HUDEP-2 (cell line): ENCODE measurements around the gene ZMAT3.
"Not testable (repeated sequence)": the region's sequence is repeated elsewhere in the genome, so short reads cannot be mapped to it uniquely, and the experiment has no call there.

Source experiments
- DNase-seq, 76 experiments: peaks; one replicate each; lab custom pipeline; 2025; ENCODE audit not compliant: unreplicated experiment in 76 of 76; lab: John Stamatoyannopoulos, UW

Gene ZMAT3

GRCh38 chr3:179071323-179072099 lies at the start of gene ZMAT3:
TSS of gene ZMAT3 (minus strand) at chr3:179071809. CDS start at chr3:179067752, 4,057 bp downstream.
- DNase-seq: peak in 71 of 76 experiments; percentile 13 to 76 (median 59)

- DNase-seq: no peak
These were observed 45.2 kb upstream of the ZMAT3 start for GRCh38 chr3:179116816-179117215.

DNA sequence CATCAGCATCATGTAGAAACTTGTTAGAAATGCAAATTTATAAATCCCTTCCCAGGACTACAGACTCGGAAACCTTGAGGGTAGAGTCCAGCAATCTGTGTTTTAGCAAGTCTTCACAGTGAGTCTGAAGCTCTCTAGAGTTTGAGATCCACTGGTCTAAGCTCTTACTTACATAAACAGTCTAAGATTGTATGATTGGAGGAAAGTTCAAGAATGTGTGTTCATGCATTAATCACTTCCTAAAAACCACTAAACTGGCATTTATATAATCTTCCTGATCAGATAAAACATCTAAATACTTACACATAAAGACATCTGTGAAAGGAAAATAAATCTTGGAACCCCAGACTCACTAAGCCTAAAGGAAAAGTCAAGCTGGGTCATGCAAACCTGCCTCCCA lies 43.8 kb upstream of the ZMAT3 start:
- DNase-seq: not testable (repeated sequence)

DNA sequence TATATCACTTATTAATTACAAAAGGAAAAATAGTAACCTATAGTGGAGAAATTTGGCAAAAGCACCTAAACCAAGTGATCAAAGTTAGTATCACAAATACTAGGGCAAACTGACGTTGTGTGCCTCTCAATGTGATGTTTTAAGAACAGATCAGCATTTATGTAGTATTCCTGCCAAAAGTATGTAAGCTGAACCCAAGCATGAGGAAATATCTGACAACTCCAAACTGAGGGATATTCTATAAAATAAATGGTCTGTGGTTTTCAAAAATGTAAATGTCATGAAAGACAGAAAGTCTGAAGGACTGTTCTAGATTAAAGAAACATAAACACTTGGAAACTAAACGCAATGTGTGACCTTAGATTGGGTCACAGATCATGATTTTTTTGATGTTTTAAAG lies 42.3 kb upstream of the ZMAT3 start:
- DNase-seq: no peak

- no peak for DNase-seq
These were observed 36.5 kb upstream of the ZMAT3 start for GRCh38 chr3:179108086-179108485.

- DNase-seq: no peak
These were observed 36.0 kb upstream of the ZMAT3 start for GRCh38 chr3:179107617-179108016.

DNA sequence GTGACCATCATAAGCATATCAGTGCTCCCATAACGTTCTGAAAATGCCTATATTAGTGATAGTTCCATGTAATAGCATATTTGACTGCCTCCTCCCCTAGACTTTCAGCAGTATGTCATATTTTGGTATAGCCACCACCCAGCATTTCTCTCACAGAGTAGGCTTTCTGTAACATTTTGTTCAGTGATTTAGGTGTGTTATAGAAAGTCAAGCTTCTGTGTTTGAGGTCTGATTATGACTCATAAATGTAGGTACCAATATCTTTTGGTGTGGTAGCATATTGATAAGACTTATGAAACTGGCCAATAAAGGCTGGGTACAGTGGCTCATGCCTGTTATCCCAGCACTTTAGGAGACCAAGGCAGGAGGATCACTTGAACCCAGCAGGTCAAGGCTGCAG lies 34.3 kb upstream of the ZMAT3 start:
- DNase-seq: no peak

DNA sequence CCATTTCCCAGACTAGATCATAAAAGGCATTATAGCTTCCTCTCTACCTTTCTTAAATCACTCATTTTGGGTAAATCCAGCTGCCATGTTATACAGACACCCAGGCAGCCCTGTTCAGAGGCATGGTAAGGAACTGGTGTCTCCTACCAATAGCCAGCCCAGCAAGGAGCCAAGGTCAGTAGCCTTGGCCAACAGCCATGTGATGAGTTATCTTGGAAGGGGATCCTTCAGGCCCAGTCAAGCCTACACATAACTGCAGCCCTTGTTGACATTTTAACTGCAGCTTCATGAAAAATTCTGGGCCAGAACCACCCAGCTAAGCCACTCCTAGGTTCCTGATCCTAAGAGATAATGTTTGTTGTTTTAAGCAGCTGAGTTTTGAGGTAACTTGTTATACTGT lies 29.0 kb upstream of the ZMAT3 start:
- DNase-seq: peak in 54 of 76 experiments; percentile 2 to 73 (median 30)

DNA sequence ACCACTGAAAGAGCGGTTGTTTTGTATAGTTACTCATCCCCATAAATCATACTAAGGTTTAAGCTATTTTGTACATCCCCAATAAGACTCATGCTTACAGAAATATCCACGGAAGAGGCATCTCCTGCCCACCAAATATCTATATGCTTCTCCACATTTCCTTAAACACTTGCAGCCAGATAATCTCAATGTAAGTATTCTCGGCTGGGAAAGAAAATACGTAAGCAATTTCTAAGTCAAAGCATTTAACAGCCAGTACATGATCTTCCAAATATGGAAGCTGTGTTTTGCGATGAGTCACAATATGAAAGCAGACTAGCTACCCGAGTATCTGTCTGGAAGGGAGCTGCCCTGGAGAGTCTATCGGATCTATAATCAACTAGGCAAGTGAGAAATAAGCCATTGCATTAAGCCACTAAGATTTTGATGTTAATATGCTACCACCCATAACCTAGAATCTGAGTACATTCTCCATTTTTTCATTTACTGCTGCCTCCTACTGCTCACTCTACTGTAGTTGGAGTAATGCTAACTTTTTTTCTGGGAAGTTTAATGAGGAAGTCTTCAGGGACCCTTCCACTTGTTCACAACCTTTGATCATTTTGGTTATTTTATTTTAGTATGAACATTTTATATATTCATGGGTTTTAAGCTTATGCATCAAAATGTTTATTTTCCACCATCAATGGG lies 26.9 kb upstream of the ZMAT3 start:
- no peak for DNase-seq

- DNase-seq: no peak
These were observed 22.2 kb upstream of the ZMAT3 start for GRCh38 chr3:179093807-179094206.

GRCh38 chr3:179091113-179091512 lies 19.5 kb upstream of the ZMAT3 start:
- DNase-seq: no peak

- DNase-seq: peak in 10 of 76 experiments; percentile 2 to 40 (median 10)
These were observed 16.7 kb upstream of the ZMAT3 start for GRCh38 chr3:179088306-179088705.

DNA sequence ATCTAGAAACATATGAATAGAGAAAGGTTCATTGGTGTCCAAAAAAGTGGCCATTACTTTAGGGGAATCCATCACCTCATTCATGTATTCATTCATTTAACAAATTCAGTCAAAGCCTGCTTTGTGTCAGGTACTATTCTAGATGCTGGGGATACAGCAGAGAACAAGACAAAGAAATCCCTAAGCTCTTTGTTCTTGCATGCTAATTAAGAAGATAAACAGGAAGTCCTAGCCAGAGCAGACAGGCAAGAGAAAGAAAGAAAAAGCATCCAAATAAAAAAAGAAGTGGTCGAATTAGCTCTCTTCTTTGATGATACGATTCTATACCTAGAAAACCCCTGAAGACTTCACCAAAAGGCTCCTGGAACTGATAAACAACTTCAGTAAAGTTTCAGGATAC lies 12.4 kb upstream of the ZMAT3 start:
- no peak for DNase-seq

DNA sequence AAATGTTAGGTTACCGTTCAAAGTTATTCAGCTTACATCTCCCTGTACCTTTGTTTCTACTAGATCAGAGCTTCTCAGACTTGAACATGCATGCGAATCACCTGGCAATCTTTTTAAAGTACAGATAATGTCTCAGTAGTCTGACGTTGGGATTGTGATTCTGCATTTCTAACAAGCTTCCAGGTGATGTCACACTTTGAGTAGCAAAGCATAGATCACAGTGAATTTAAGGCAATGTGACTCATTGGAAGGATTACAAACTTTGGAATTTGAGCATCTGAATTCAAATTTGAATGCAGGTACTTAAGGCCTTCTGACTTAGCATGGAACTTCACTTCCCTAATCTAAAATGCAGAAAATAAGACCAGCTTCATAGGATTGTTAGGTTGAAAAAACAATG lies 10.8 kb upstream of the ZMAT3 start:
- no peak for DNase-seq

DNA sequence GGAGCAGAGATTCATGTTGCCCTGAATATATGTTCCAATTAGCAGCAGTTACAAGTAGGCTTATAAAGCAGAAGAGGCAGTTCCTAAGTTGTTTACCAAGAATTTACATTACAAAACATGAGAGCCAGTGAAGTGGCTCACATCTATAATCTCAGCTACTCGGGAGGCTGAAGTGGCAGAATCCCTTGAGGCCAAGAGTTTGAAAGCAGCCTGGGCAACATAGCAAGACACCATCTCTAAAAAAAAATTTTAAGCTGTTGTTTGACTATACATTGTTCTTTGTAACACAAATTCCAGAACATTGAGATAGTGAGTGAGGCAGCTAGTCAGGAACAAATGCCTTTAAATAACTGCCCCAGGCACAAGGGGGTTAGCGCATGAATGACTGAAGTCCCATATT lies 10.3 kb upstream of the ZMAT3 start:
- DNase-seq: no peak

GRCh38 chr3:179079537-179079936 lies 7.9 kb upstream of the ZMAT3 start:
- peak in 3 of 76 experiments; percentile 6 to 11 (median 9) for DNase-seq

DNA sequence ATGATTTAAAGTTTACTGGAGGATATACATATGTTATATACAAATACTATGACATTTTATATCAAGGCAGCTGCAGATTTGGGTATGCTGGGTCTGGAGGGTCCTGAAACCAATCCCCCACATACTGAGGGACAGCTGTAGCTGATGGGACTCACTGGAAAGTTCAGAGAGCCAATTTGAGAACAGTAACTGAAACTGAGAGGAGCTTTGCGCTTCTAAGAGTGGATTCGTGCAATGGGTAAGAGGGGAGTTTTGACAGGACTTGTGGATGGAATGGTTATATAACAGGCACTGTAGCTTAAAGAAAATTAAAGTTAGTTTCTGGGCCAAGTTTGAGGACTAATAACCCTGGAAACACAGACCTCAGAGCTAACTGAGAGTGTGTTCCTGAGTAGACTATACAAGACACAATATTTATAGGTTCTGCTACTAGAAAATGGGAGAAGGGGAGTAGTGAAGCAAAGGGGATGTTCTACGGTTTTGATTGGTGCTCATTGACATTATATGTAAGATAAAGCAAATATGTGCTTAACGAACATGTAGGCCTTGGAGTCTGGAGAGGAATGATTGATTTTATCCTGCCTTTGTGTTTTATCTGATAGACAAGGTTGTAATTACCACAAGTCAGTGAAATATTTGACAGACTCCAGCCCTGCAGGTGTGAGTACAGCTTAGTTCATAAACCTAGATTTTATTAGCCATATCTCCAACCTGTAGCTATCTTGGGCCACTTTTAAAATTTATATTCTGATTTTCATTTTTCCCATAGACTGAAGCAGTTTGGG lies 4.8 kb upstream of the ZMAT3 start:
- DNase-seq: no peak

- DNase-seq: peak in 6 of 76 experiments; percentile 1 to 9 (median 5)
These were observed 3.0 kb upstream of the ZMAT3 start for GRCh38 chr3:179074656-179075055.

GRCh38 chr3:179073816-179074215 lies 2.2 kb upstream of the ZMAT3 start:
- no peak for DNase-seq

- DNase-seq: peak in 31 of 76 experiments; percentile 2 to 51 (median 19)
These were observed 460 bp upstream of the ZMAT3 start for GRCh38 chr3:179072100-179072438.

- no peak for DNase-seq
These were observed 634 bp downstream of the ZMAT3 start for GRCh38 chr3:179071027-179071322.
